Smooth muscle cell (in vitro differentiated cells): ENCODE results near the gene DLK2. TPM values are rescaled to one million over a fixed set of nuclear protein-coding genes. Genes with fewer than 3 reads are reported as not detected.

Source experiments
- DNase-seq: peaks from one replicate; lab custom pipeline; 2025; ENCODE audit not compliant: unreplicated experiment; lab: John Stamatoyannopoulos, UW
- H2AFZ ChIP-seq: fragments of 200-600 bp; sonication (generic); 2 replicates; pipeline ENCODE4 v1.6.0; 2016; ENCODE audit warnings: antibody characterized with exemption, low read depth, mild to moderate bottlenecking
- H3F3A ChIP-seq: fragments of 200-600 bp; sonication (generic); 2 replicates; pipeline ENCODE4 v1.6.0; 2017; ENCODE audit warnings: antibody characterized with exemption, low read depth
- H3K27ac ChIP-seq: fragments of 200-600 bp; sonication (generic); 2 replicates; pipeline ENCODE4 v1.5.1; 2016; ENCODE audit warnings: low read depth, mild to moderate bottlenecking
- H3K27me3 ChIP-seq: fragments of 200-600 bp; sonication (generic); 2 replicates; pipeline ENCODE4 v1.6.1; 2016; ENCODE audit warnings: low read depth, mild to moderate bottlenecking
- H3K36me3 ChIP-seq: fragments of 200-600 bp; sonication (generic); 2 replicates; pipeline ENCODE4 v1.5.1; 2016; ENCODE audit warnings: low read depth
- H3K4me1 ChIP-seq: fragments of 200-600 bp; sonication (generic); 2 replicates; pipeline ENCODE4 v1.5.1; 2016; ENCODE audit warnings: low read depth
- H3K4me2 ChIP-seq: fragments of 200-600 bp; sonication (generic); 2 replicates; pipeline ENCODE4 v1.6.0; 2016; ENCODE audit warnings: mild to moderate bottlenecking
- H3K4me3 ChIP-seq: fragments of 200-600 bp; sonication (generic); 2 replicates; pipeline ENCODE4 v1.5.1; 2016; ENCODE audit warnings: mild to moderate bottlenecking
- H3K79me2 ChIP-seq: fragments of 200-600 bp; sonication (generic); 2 replicates; pipeline ENCODE4 v1.6.0; 2016; ENCODE audit warnings: low read depth, mild to moderate bottlenecking
- H3K9ac ChIP-seq: fragments of 200-600 bp; sonication (generic); 2 replicates; pipeline ENCODE4 v1.6.0; 2016; ENCODE audit warnings: low read depth
- H3K9me3 ChIP-seq: fragments of 200-600 bp; sonication (generic); replicated peaks from 2 replicates; pipeline ENCODE4 v1.5.1; 2016; ENCODE audit warnings: low read depth
- H4K20me1 ChIP-seq: fragments of 200-600 bp; sonication (generic); 2 replicates; pipeline ENCODE4 v1.6.0; 2016; ENCODE audit warnings: low read depth
- WGBS: methylation state at CpG from one replicate; pipeline ENCODE4 v1.1.7; 2016; ENCODE audit warnings: low lambda C conversion rate; 5-methylcytosine and 5-hydroxymethylcytosine counted together
- polyA plus RNA-seq: library from polyadenylated mRNA; unstranded; fragments of >200 nt; fragmentation: Nextera tagmentation; extraction: Ambion mirVana; gene quantifications from 2 replicates; pipeline ENCODE4 v1.2.1, GENCODE V29; 2016
- total RNA-seq: library from RNA; depleted of rRNA; stranded (reverse); fragments of >200 nt; gene quantifications from 2 replicates; pipeline ENCODE4 v1.2.3, GENCODE V29; 2014
- TF ChIP-seq, protein P1 (sequence below): fragments of 200-600 bp; sonication (generic); IDR thresholded peaks from 2 replicates; pipeline ENCODE4 v1.5.1; 2017; ENCODE audit warnings: borderline replicate concordance, mild to moderate bottlenecking, antibody characterized with exemption; ENCODE audit not compliant: insufficient read depth, poor library complexity, severe bottlenecking

The DLK2 gene
- total and polyA plus RNA-seq, 2 experiments from 2014 or later, result 0.27 to 3.8 TPM

DNA sequence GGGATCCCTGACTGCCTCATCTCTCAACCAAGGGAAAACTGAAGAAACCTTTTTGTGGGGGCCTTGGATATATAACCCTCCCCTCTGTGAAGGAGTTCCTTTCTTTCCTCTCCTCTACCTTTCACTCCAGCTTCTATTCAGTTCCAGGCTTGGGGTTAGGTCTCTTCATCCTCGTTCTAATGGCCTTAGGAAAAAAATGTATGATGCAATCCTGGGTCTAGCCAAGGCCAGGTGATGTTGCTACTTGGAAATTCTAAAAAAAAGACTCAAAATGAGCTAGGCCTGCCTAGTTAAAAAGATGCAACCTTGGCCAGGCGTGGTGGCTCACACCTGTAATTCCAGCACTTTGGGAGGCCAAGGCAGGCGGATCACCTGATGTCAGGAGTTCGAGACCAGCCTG lies 20.4 kb downstream of the DLK2 start:
- H3K4me2 ChIP-seq, result no peak overlapping the region
- DNase-seq, result no peak
- peaks cover 15% of the 10 kb centered on the region for H3K79me2 ChIP-seq
- TF ChIP-seq, protein P1, sequence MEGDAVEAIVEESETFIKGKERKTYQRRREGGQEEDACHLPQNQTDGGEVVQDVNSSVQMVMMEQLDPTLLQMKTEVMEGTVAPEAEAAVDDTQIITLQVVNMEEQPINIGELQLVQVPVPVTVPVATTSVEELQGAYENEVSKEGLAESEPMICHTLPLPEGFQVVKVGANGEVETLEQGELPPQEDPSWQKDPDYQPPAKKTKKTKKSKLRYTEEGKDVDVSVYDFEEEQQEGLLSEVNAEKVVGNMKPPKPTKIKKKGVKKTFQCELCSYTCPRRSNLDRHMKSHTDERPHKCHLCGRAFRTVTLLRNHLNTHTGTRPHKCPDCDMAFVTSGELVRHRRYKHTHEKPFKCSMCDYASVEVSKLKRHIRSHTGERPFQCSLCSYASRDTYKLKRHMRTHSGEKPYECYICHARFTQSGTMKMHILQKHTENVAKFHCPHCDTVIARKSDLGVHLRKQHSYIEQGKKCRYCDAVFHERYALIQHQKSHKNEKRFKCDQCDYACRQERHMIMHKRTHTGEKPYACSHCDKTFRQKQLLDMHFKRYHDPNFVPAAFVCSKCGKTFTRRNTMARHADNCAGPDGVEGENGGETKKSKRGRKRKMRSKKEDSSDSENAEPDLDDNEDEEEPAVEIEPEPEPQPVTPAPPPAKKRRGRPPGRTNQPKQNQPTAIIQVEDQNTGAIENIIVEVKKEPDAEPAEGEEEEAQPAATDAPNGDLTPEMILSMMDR, result no peak
- H3K36me3 ChIP-seq, result no peaks in the 10 kb centered on the region
- WGBS, result 91% methylated on average over 4 of the region's 4 CpGs
- no peaks in the 10 kb centered on the region for H3F3A ChIP-seq
- no peak overlapping the region for H2AFZ ChIP-seq
- no peaks in the 10 kb centered on the region for H3K27me3 ChIP-seq
- H3K4me1 ChIP-seq, result no peaks in the 10 kb centered on the region
- no peak overlapping the region for H3K27ac ChIP-seq
- no peak overlapping the region for H3K9ac ChIP-seq
- H3K4me3 ChIP-seq, result no peak overlapping the region
- H3K9me3 ChIP-seq, result no peaks in the 10 kb centered on the region
- no peaks in the 10 kb centered on the region for H4K20me1 ChIP-seq

DNA sequence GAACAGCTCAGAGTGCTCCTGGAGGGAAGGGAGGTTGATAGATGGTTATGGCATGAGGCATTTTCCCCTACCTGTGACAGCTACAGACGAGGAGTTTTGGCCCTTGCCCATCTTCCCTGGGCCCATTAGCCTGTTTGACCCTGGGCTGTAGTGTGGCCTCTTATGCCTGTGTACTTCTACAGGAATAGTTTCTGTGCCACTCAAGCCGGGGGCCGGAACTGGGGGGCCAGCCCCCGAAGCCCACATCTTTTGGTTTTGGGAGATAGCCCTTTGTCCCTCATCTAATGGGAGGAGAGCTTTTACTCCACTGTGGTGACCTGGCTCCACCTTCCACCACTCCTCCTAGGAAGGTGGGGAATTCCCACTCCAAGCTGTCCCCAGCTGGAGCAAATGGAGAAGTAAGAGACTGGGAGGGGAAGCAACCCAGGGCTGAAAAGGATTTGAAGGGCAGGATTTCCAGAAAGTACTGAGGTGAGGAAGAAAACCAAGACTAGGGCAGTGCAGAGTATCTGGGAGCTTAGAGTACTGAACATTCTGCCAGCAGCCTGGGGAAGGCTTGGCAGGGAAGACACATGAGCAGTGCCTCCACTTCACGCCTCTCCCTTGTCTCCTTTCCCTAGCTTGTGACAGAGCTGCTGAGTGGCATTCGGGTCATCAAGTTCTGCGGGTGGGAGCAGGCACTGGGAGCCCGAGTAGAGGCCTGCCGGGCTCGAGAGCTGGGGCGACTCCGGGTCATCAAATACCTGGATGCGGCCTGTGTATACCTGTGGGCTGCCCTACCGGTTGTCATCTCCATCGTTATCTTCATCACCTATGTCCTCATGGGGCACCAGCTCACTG lies 21.1 kb downstream of the DLK2 start:
- no peak for DNase-seq
- Histone ChIP-seq H3K9me3 (no peaks in the 10 kb centered on the region), H3K4me1 (no peaks in the 10 kb centered on the region), H3K27me3 (no peaks in the 10 kb centered on the region), H3K4me2 (no peak overlapping the region), H3K36me3 (no peaks in the 10 kb centered on the region), H3F3A (no peaks in the 10 kb centered on the region), H3K27ac (no peak overlapping the region), H4K20me1 (no peaks in the 10 kb centered on the region), H3K9ac (no peak overlapping the region), H3K79me2 (peaks cover 23% of the 10 kb centered on the region), H3K4me3 (no peak overlapping the region), H2AFZ (no peak overlapping the region)
- TF ChIP-seq, protein P1, result no peak
- WGBS, result 93% methylated on average over 15 of the region's 15 CpGs

DNA sequence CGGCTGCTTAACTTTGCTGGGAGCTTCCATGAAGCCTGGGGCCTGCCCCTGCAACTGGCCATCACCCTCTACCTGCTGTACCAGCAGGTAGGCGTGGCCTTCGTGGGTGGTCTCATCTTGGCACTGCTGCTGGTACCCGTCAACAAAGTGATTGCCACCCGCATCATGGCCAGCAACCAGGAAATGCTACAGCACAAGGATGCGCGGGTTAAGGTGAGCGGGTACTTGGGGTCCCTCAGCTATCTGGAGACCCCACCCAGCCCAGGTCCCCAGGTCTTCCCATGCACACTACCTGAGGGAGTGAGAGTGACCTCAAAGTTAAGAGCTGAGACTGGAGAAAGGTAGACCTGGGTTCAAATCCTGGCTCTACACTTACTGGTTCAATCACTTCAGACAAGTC lies 22.2 kb downstream of the DLK2 start:
- Histone ChIP-seq H3K4me1 (peaks cover 9% of the 10 kb centered on the region), H3K27me3 (no peaks in the 10 kb centered on the region), H3F3A (no peaks in the 10 kb centered on the region), H3K27ac (no peak overlapping the region), H3K9ac (no peak overlapping the region), H2AFZ (no peak overlapping the region), H3K79me2 (peaks cover 32% of the 10 kb centered on the region), H3K4me3 (no peak overlapping the region), H3K36me3 (no peaks in the 10 kb centered on the region), H3K4me2 (no peak overlapping the region), H4K20me1 (no peaks in the 10 kb centered on the region), H3K9me3 (no peaks in the 10 kb centered on the region)
- 98% methylated on average over 8 of the region's 8 CpGs for WGBS
- DNase-seq, result no peak
- TF ChIP-seq, protein P1, result no peak
